Astrocyte (in vitro differentiated cells and primary cell): ENCODE results near the gene CIB4. TPM values are rescaled to one million over a fixed set of nuclear protein-coding genes. Genes with fewer than 3 reads are reported as not detected.

Experiments
- DNase-seq: peaks from one replicate; pipeline ENCODE4 v3.0.0-alpha.2; 2010; ENCODE audit warnings: low read depth
- FAIRE-seq: peaks from 2 replicates; lab custom pipeline; 2011; peaks lifted over from hg19 to GRCh38; lab: Jason Lieb, UNC
- H2AFZ ChIP-seq: 2 replicates; pipeline ENCODE4 v1.6.0; 2012; ENCODE audit warnings: low read depth, low read length, inconsistent platforms
- H3K27ac ChIP-seq: 2 replicates; pipeline ENCODE4 v1.5.1; 2011; ENCODE audit warnings: low read depth, low read length, inconsistent platforms
- H3K27me3 ChIP-seq: 2 replicates; pipeline ENCODE4 v1.6.0; 2011; ENCODE audit warnings: low read length, inconsistent platforms; ENCODE audit not compliant: insufficient read depth
- H3K36me3 ChIP-seq: 2 replicates; pipeline ENCODE4 v1.5.1; 2011; ENCODE audit warnings: low read length, inconsistent platforms; ENCODE audit not compliant: insufficient read depth
- H3K4me1 ChIP-seq: 2 replicates; pipeline ENCODE4 v1.5.1; 2011; ENCODE audit warnings: low read length, inconsistent platforms; ENCODE audit not compliant: insufficient read depth
- H3K4me2 ChIP-seq: 2 replicates; pipeline ENCODE4 v1.6.0; 2012; ENCODE audit warnings: low read length, inconsistent platforms
- H3K4me3 ChIP-seq: 2 replicates; pipeline ENCODE4 v1.5.1; 2011; ENCODE audit warnings: low read depth, mild to moderate bottlenecking, low read length, inconsistent platforms; ENCODE audit not compliant: insufficient read depth
- H3K79me2 ChIP-seq: 2 replicates; pipeline ENCODE4 v1.6.0; 2012; ENCODE audit warnings: mild to moderate bottlenecking, low read length, inconsistent platforms; ENCODE audit not compliant: insufficient read depth
- H3K9ac ChIP-seq: 2 replicates; pipeline ENCODE4 v1.6.0; 2012; ENCODE audit warnings: mild to moderate bottlenecking, low read length, inconsistent platforms
- H3K9me3 ChIP-seq: 2 replicates; pipeline ENCODE4 v1.5.1; 2012; ENCODE audit warnings: low read depth, mild to moderate bottlenecking, low read length, inconsistent platforms; ENCODE audit not compliant: insufficient read depth
- H4K20me1 ChIP-seq: 2 replicates; pipeline ENCODE4 v1.6.0; 2012; ENCODE audit warnings: low read length, inconsistent platforms; ENCODE audit not compliant: insufficient read depth
- H3K27ac Mint-ChIP-seq: one replicate; pipeline ENCODE4 v1.8.0; 2021; ENCODE audit warnings: mild to moderate bottlenecking, mixed read lengths; ENCODE audit not compliant: unreplicated experiment
- H3K27me3 Mint-ChIP-seq: one replicate; pipeline ENCODE4 v1.8.0; 2021; ENCODE audit warnings: low read depth, mixed read lengths; ENCODE audit not compliant: unreplicated experiment
- H3K36me3 Mint-ChIP-seq: one replicate; pipeline ENCODE4 v1.8.0; 2021; ENCODE audit warnings: low read depth, mixed read lengths; ENCODE audit not compliant: unreplicated experiment
- H3K4me1 Mint-ChIP-seq: one replicate; pipeline ENCODE4 v1.8.0; 2021; ENCODE audit warnings: low read depth, mixed read lengths; ENCODE audit not compliant: unreplicated experiment
- H3K4me3 Mint-ChIP-seq: one replicate; pipeline ENCODE4 v1.8.0; 2021; ENCODE audit warnings: mild to moderate bottlenecking, moderate library complexity, mixed read lengths; ENCODE audit not compliant: unreplicated experiment
- H3K9me3 Mint-ChIP-seq: one replicate; pipeline ENCODE4 v1.8.0; 2021; ENCODE audit warnings: mild to moderate bottlenecking, mixed read lengths; ENCODE audit not compliant: unreplicated experiment
- CTCF ChIP-seq: IDR thresholded peaks from 2 replicates; pipeline ENCODE4 v1.5.1; 2011; ENCODE audit warnings: low read depth, mild to moderate bottlenecking, inconsistent platforms, low read length, moderate library complexity; ENCODE audit not compliant: insufficient read depth
- EZH2 ChIP-seq: IDR thresholded peaks from 2 replicates; pipeline ENCODE4 v1.6.1; 2012; ENCODE audit warnings: mild to moderate bottlenecking, low read length, inconsistent platforms; ENCODE audit not compliant: insufficient read depth
- total RNA-seq: library from RNA; stranded (reverse); gene quantifications from 2 replicates; pipeline ENCODE4 v1.2.1, GENCODE V29; 2021

The CIB4 gene
- total RNA-seq, 1 donor from 2014 or later: not detected

GRCh38 chr2:26605195-26605998, 35.8 kb downstream of the CIB4 start:
- Mint-ChIP-seq H3K36me3 (no peaks in the 10 kb centered on the region), H3K4me3 (no peak overlapping the region), H3K9me3 (peaks cover 2% of the 10 kb centered on the region), H3K27ac (no peak overlapping the region), H3K4me1 (peaks cover 3% of the 10 kb centered on the region), H3K27me3 (peaks cover 32% of the 10 kb centered on the region)
- Histone ChIP-seq H3K27me3 (peaks cover 20% of the 10 kb centered on the region), H3K27ac (no peak overlapping the region), H3K79me2 (no peaks in the 10 kb centered on the region), H3K4me2 (no peak overlapping the region), H2AFZ (no peak overlapping the region), H3K4me3 (no peak overlapping the region), H4K20me1 (no peaks in the 10 kb centered on the region), H3K36me3 (no peaks in the 10 kb centered on the region), H3K9ac (no peak overlapping the region), H3K4me1 (no peaks in the 10 kb centered on the region), H3K9me3 (no peaks in the 10 kb centered on the region)
- no peak for FAIRE-seq
- TF ChIP-seq CTCF (peak; percentile 78), EZH2 (no peak)
- peak; percentile 16 for DNase-seq

GRCh38 chr2:26602575-26602974, 38.6 kb downstream of the CIB4 start:
- Histone ChIP-seq H3K36me3 (no peaks in the 10 kb centered on the region), H3K4me1 (no peaks in the 10 kb centered on the region), H2AFZ (no peak overlapping the region), H3K4me2 (no peak overlapping the region), H3K27ac (no peak overlapping the region), H4K20me1 (no peaks in the 10 kb centered on the region), H3K9me3 (no peaks in the 10 kb centered on the region), H3K9ac (no peak overlapping the region), H3K4me3 (no peak overlapping the region), H3K79me2 (no peaks in the 10 kb centered on the region), H3K27me3 (peaks cover 11% of the 10 kb centered on the region)
- no peaks in the 10 kb centered on the region for H3K36me3 Mint-ChIP-seq
- FAIRE-seq (no peak), DNase-seq (no peak)
- H3K27me3 Mint-ChIP-seq: peaks cover 14% of the 10 kb centered on the region
- H3K4me1 Mint-ChIP-seq: no peaks in the 10 kb centered on the region
- no peak overlapping the region for H3K4me3 Mint-ChIP-seq
- peaks cover 2% of the 10 kb centered on the region for H3K9me3 Mint-ChIP-seq
- H3K27ac Mint-ChIP-seq: no peak overlapping the region
- no peak for TF ChIP-seq CTCF
- TF ChIP-seq EZH2: no peak

DNA sequence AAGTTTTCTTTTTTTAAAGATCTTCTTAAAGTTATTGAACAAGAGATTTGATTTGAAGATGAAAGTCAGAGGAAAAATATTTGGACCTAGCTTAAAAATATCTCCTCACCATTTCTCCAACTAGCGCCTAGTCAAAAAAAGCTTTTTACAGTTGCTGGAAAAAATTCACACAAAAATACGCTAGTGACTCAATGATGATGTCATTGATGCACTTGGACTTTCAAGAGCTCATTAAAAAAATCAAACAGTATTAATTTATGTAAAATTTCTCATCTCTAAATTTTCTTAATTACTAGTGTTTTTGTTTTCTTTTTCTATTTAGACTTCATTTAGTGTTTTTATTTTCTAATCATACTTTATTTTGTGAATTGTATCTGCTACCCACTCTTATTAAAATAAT, 41.8 kb downstream of the CIB4 start:
- no peak overlapping the region for H2AFZ ChIP-seq
- Mint-ChIP-seq H3K9me3 (no peaks in the 10 kb centered on the region), H3K27me3 (peaks cover 21% of the 10 kb centered on the region), H3K4me3 (no peak overlapping the region), H3K27ac (no peak overlapping the region), H3K36me3 (no peaks in the 10 kb centered on the region), H3K4me1 (no peaks in the 10 kb centered on the region)
- no peaks in the 10 kb centered on the region for H3K36me3 ChIP-seq
- DNase-seq (no peak), FAIRE-seq (no peak)
- H3K9ac ChIP-seq: no peak overlapping the region
- no peak for TF ChIP-seq EZH2
- no peak for TF ChIP-seq CTCF
- no peaks in the 10 kb centered on the region for H4K20me1 ChIP-seq
- no peaks in the 10 kb centered on the region for H3K79me2 ChIP-seq
- H3K4me1 ChIP-seq: no peaks in the 10 kb centered on the region
- H3K9me3 ChIP-seq: no peaks in the 10 kb centered on the region
- H3K4me3 ChIP-seq: no peak overlapping the region
- H3K27me3 ChIP-seq: peaks cover 30% of the 10 kb centered on the region
- H3K27ac ChIP-seq: no peak overlapping the region
- H3K4me2 ChIP-seq: no peak overlapping the region
